Ishikawa (cell line): ENCODE results near the gene HRH2.

ENCODE experiments used
- CREB1 ChIP-seq: IDR thresholded peaks from 2 replicates; pipeline ENCODE4 v1.6.1; 2012; ENCODE audit warnings: low read depth
- EP300 ChIP-seq: IDR thresholded peaks from 2 replicates; pipeline ENCODE4 v1.6.1; 2012; ENCODE audit warnings: borderline replicate concordance
- FOXM1 ChIP-seq: IDR thresholded peaks from 2 replicates; pipeline ENCODE4 v1.6.1; 2012; ENCODE audit warnings: low read depth, borderline replicate concordance
- NFIC ChIP-seq: IDR thresholded peaks from 2 replicates; pipeline ENCODE4 v1.6.1; 2012
- REST ChIP-seq: IDR thresholded peaks from 2 replicates; pipeline ENCODE4 v1.6.1; 2012; ENCODE audit warnings: low read depth, mild to moderate bottlenecking
- TCF12 ChIP-seq: IDR thresholded peaks from 2 replicates; pipeline ENCODE4 v1.6.1; 2012; ENCODE audit warnings: low read depth
- YY1 ChIP-seq: IDR thresholded peaks from 2 replicates; pipeline ENCODE4 v1.6.1; 2012; ENCODE audit warnings: low read depth
- ZBTB7A ChIP-seq: IDR thresholded peaks from 2 replicates; pipeline ENCODE4 v1.6.1; 2012; ENCODE audit warnings: low read depth
- TF ChIP-seq, protein P1 (sequence below): IDR thresholded peaks from 2 replicates; pipeline ENCODE4 v1.6.1; 2012

DNA sequence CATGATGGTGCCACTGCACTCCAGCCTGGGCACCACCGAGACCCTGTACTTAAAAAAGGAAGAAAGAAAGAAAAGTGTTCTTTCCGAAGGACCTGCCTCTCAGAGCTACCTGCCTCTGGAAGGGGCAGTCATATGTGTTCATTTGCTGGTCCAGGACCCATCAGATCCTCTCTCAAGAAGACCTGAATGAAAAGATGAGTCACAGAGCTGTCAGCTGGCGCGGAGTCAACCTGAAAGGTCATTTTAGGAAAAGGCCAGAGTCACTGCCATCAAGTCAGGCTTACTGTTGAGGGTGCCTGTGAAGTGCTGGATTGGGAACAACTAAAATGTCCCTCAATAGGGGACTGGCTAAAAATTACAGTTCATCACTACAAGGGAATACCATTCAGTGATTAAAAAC lies 14.9 kb upstream of the HRH2 start:
- TF ChIP-seq EP300 (no peak), ZBTB7A (no peak), FOXM1 (no peak), YY1 (no peak), CREB1 (no peak), TCF12 (no peak), NFIC (no peak), REST (no peak)
- TF ChIP-seq, protein P1, sequence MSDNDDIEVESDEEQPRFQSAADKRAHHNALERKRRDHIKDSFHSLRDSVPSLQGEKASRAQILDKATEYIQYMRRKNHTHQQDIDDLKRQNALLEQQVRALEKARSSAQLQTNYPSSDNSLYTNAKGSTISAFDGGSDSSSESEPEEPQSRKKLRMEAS: no peak
